Keratinocyte (primary cell): ENCODE results near the gene RAD18. TPM values are rescaled to one million over a fixed set of nuclear protein-coding genes. Genes with fewer than 3 reads are reported as not detected.

Experiments
- DNase-seq: peaks from one replicate; pipeline ENCODE4 v3.0.0-alpha.2; 2011; ENCODE audit warnings: low read depth, missing footprints, low spot score
- FAIRE-seq: peaks from 2 replicates; lab custom pipeline; 2011; peaks lifted over from hg19 to GRCh38; lab: Jason Lieb, UNC
- H2AFZ ChIP-seq: 2 replicates; pipeline ENCODE4 v1.6.0; 2012; ENCODE audit warnings: low read length, control low read depth, inconsistent platforms; ENCODE audit not compliant: control insufficient read depth
- H3K27ac ChIP-seq: 2 replicates; pipeline ENCODE4 v1.5.1; 2011; ENCODE audit warnings: low read length; ENCODE audit not compliant: control insufficient read depth, insufficient read depth
- H3K27me3 ChIP-seq: 3 replicates; pipeline ENCODE4 v1.6.0; 2011; ENCODE audit warnings: low read length; ENCODE audit not compliant: control insufficient read depth, insufficient read depth; ENCODE audit errors: extremely low read depth
- H3K36me3 ChIP-seq, 2 experiments: 2 replicates in 1 of 2; 3 replicates in 1 of 2; pipeline ENCODE4 v1.5.1; 2011; ENCODE audit warnings: low read length in 2 of 2, mild to moderate bottlenecking in 1 of 2; ENCODE audit not compliant: control insufficient read depth in 2 of 2, insufficient read depth in 2 of 2; ENCODE audit errors: extremely low read depth in 1 of 2
- H3K4me1 ChIP-seq: 3 replicates; pipeline ENCODE4 v1.5.1; 2011; ENCODE audit warnings: low read length; ENCODE audit not compliant: control insufficient read depth, insufficient read depth; ENCODE audit errors: extremely low read depth
- H3K4me2 ChIP-seq: 3 replicates; pipeline ENCODE4 v1.6.0; 2011; ENCODE audit warnings: low read depth, low read length; ENCODE audit not compliant: control insufficient read depth, insufficient read depth; ENCODE audit errors: extremely low read depth
- H3K4me3 ChIP-seq, 3 experiments: fragments of 200-600 bp in 1 of 3; sonication (generic) in 1 of 3; 2 replicates in 2 of 3; 3 replicates in 1 of 3; pipeline ENCODE4 v1.5.1; 2011 to 2016; ENCODE audit warnings: low read length in 3 of 3, mild to moderate bottlenecking in 3 of 3, control low read depth in 2 of 3, inconsistent platforms in 1 of 3, low read depth in 1 of 3, mixed read lengths in 1 of 3, mixed run types in 1 of 3, moderate library complexity in 1 of 3; ENCODE audit not compliant: control insufficient read depth in 2 of 3, insufficient read depth in 2 of 3; ENCODE audit errors: extremely low read depth in 1 of 3
- H3K79me2 ChIP-seq: 2 replicates; pipeline ENCODE4 v1.6.0; 2012; ENCODE audit warnings: low read length; ENCODE audit not compliant: control insufficient read depth, insufficient read depth
- H3K9ac ChIP-seq: 3 replicates; pipeline ENCODE4 v1.6.0; 2011; ENCODE audit warnings: low read length; ENCODE audit not compliant: control insufficient read depth, insufficient read depth; ENCODE audit errors: extremely low read depth
- H3K9me1 ChIP-seq: 3 replicates; pipeline ENCODE4 v1.6.0; 2011; ENCODE audit warnings: low read length; ENCODE audit not compliant: control insufficient read depth, insufficient read depth; ENCODE audit errors: extremely low read depth
- H3K9me3 ChIP-seq: 2 replicates; pipeline ENCODE4 v1.5.1; 2012; ENCODE audit warnings: low read depth, low read length; ENCODE audit not compliant: control insufficient read depth
- H4K20me1 ChIP-seq: 3 replicates; pipeline ENCODE4 v1.6.0; 2011; ENCODE audit warnings: low read length; ENCODE audit not compliant: control insufficient read depth, insufficient read depth; ENCODE audit errors: extremely low read depth
- EZH2 ChIP-seq: IDR thresholded peaks from one replicate; pipeline ENCODE4 v1.6.1; 2012; ENCODE audit warnings: inconsistent platforms, mild to moderate bottlenecking, low read length, moderate library complexity
- dilution Hi-C: fragments of 300-500 bp; cut with MboI; formaldehyde crosslinking; loops from one replicate; pipeline ENCODE4 v1.7.0; 2020; ENCODE audit warnings: low sequenced_read_pairs; ENCODE audit not compliant: extremely low pct_ligation_motif_present
- polyA plus RNA-seq, 5 experiments: library from polyadenylated mRNA; depleted of rRNA in 3 of 5; stranded (reverse) in 3 of 5; stranded (forward) in 1 of 5; unstranded in 1 of 5; fragments of >200 nt; gene quantifications; 1 replicate in 1 of 5; 2 replicates in 3 of 5; 3 replicates in 1 of 5; pipeline versions ENCODE4 v1.2.1 to v1.2.3, GENCODE V29; 2011 to 2012; ENCODE audit warnings: missing spikeins in 2 of 5, low read depth in 1 of 5, low replicate concordance in 1 of 5
- TF ChIP-seq, protein P1 (sequence below), 3 experiments: IDR thresholded peaks in 1 of 3; conservative IDR thresholded peaks in 1 of 3; optimal IDR thresholded peaks in 1 of 3; 2 replicates in 2 of 3; 3 replicates in 1 of 3; pipeline versions ENCODE3 to v1.5.1; 2011; ENCODE audit warnings: low read length in 3 of 3, mild to moderate bottlenecking in 3 of 3, moderate library complexity in 2 of 3, control low read depth in 1 of 3, inconsistent platforms in 1 of 3; ENCODE audit not compliant: insufficient read depth in 2 of 3; ENCODE audit errors: extremely low read depth in 1 of 3

The RAD18 gene
- polyA plus RNA-seq, 1 donor (not counting 4 experiments of a cell fraction or from before 2014, with no cell fraction given): 16.0 TPM

DNA sequence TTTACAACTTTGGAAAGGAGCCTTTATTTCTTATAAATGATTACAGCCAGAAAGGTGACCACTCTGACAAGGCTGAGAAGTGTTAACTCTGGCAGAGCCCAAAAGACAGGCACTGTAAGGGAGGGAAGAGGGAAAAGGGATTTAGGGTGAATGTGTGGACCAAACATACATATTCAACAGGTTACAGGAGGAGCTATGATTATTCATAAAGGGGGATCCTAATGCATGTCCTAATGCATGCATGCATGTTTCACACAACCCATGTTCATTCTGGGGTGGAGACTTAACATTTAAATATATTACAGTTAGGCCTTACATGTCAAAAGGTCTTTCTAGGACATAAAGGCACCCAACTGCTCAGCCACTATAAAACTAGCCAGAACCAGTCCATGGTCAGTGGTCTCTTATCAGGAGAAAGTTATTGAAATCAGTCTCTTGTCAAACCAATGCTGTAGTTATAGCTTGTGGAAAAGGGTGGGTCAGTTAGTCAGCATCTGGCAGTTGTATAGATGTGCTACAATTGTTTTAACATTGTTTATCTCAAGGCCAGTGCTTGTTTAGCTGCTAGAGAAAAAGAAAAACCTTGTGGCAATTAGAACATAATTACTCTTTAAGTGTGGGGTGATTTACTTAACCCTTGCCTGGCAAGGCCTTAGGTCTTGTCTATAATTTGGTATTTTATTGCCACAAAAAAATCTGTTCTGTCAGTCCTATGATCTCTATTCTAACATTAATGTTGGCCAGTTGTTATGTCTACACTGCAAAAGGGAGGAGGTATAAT is 77.5 kb downstream of the RAD18 start:
- H3K9ac ChIP-seq: no peak overlapping the region
- no peak overlapping the region for H3K27ac ChIP-seq
- no peaks in the 10 kb centered on the region for H3K4me1 ChIP-seq
- H3K4me2 ChIP-seq: no peak overlapping the region
- no peaks in the 10 kb centered on the region for H4K20me1 ChIP-seq
- no peaks in the 10 kb centered on the region for H3K79me2 ChIP-seq
- no peaks in the 10 kb centered on the region for H3K27me3 ChIP-seq
- dilution Hi-C loops: no loop called here
- H3K36me3 ChIP-seq: peaks cover 0 to 6% of the 10 kb centered on the region in 2 experiments
- TF ChIP-seq EZH2: no peak
- TF ChIP-seq, protein P1, sequence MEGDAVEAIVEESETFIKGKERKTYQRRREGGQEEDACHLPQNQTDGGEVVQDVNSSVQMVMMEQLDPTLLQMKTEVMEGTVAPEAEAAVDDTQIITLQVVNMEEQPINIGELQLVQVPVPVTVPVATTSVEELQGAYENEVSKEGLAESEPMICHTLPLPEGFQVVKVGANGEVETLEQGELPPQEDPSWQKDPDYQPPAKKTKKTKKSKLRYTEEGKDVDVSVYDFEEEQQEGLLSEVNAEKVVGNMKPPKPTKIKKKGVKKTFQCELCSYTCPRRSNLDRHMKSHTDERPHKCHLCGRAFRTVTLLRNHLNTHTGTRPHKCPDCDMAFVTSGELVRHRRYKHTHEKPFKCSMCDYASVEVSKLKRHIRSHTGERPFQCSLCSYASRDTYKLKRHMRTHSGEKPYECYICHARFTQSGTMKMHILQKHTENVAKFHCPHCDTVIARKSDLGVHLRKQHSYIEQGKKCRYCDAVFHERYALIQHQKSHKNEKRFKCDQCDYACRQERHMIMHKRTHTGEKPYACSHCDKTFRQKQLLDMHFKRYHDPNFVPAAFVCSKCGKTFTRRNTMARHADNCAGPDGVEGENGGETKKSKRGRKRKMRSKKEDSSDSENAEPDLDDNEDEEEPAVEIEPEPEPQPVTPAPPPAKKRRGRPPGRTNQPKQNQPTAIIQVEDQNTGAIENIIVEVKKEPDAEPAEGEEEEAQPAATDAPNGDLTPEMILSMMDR (optimal IDR thresholded peaks at IDR 0.05 in 1 of 3, IDR thresholded peaks at IDR 0.05 in 1 of 3, conservative IDR thresholded peaks at IDR 0.05 in 1 of 3; ENCODE audit: extremely low read depth in 1 of 3, insufficient read depth in 2 of 3, low read length in 3 of 3): no peak
- H3K9me3 ChIP-seq: no peaks in the 10 kb centered on the region
- H3K4me3 ChIP-seq: no peak overlapping the region
- no peak overlapping the region for H2AFZ ChIP-seq
- DNase-seq (no peak), FAIRE-seq (no peak)
- no peaks in the 10 kb centered on the region for H3K9me1 ChIP-seq

DNA sequence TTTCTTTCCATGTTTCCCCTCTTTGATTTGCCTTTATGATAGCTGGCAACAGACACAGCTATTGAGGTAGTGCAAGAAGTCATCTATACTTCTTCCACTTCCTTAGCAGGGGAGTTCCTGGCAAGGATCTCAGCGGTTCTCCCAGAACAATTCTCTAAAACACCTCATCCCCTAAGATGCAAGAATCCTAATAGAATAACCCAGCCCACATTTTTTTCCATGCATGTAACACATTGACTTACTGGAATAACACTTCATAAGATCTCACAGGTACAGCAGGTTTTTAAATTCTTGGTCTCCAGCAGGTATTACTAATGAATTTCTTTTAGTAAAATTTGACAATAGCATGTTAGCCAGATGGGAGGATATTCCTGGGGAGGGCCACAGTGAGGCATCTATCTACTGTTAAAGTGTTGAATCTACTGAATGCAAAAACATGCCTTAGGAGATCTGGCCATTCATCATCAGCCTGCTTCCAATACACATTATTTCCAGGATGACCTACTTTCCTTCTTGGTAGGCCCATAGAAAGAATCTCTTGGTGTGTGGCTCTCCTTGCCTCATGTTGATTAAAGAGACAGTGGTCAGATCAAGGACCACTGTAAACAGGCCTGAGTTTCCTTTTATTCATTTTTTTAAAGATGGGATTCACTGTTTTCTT is 78.5 kb downstream of the RAD18 start:
- H3K4me2 ChIP-seq: no peak overlapping the region
- peaks cover 0 to 6% of the 10 kb centered on the region in 2 experiments for H3K36me3 ChIP-seq
- no peaks in the 10 kb centered on the region for H3K79me2 ChIP-seq
- no peak overlapping the region for H3K27ac ChIP-seq
- dilution Hi-C loops: no loop called here
- no peaks in the 10 kb centered on the region for H3K9me1 ChIP-seq
- no peak overlapping the region for H3K4me3 ChIP-seq
- TF ChIP-seq EZH2: no peak
- TF ChIP-seq, protein P1 (optimal IDR thresholded peaks at IDR 0.05 in 1 of 3, IDR thresholded peaks at IDR 0.05 in 1 of 3, conservative IDR thresholded peaks at IDR 0.05 in 1 of 3; ENCODE audit: extremely low read depth in 1 of 3, insufficient read depth in 2 of 3, low read length in 3 of 3): no peak
- no peak overlapping the region for H3K9ac ChIP-seq
- no peak overlapping the region for H2AFZ ChIP-seq
- H3K9me3 ChIP-seq: no peaks in the 10 kb centered on the region
- FAIRE-seq (no peak), DNase-seq (no peak)
- no peaks in the 10 kb centered on the region for H4K20me1 ChIP-seq
- no peaks in the 10 kb centered on the region for H3K27me3 ChIP-seq
- no peaks in the 10 kb centered on the region for H3K4me1 ChIP-seq
